ENCODE measurements around the gene AKAP13.

AKAP13 gene

DNA sequence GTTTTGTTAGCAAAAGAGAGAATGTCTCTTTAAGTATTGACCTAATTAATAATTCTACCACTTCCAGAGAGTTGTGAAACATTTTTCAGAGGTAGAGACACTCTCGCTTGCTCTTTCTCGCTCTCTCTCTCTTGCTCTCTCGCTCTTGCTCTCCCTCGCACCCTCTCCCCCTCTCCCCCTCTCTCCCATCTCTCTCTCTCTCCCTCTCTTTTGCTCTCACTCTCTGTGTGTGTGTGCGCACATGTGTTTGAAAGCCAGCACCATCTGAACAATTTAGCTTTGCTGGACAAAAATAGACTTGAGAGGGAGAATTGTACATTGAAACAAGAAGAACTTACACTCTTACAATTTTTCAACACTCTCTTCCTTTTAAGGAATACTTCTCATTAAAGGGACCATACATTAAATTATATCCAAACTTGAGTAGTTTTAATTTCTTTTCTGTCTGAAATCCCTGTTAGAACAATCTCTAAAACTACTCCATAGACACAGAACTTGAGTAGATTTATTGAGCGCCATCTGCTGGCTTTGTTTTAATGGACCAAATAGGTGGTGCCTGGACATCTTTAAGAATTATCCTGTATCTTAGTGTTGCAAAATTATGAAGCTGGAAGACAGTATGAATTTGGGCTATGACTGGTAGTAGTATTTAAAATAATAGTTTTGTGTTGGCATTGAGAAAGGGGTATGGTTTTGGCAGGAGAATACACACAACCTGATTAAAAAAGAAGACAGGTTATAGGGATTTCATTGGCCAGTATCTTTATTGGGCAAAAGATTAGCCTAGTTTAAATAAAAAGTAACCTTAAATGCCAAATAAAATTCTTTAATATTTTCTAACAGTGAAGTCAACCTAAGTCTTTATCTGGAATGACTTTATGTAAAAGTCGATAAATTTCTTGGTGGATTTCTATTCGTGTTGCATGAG, 124.6 kb downstream of the AKAP13 start:
- Histone ChIP-seq H3K4me2 (ENCODE audit: low read depth, low read length, poor library complexity, severe bottlenecking) (peak overlapping the region; percentile 40), H3K9me3 (ENCODE audit: insufficient read depth, low read length) (no peaks in the 10 kb centered on the region), H3K4me3 (ENCODE audit: insufficient read depth, low read length, poor library complexity, severe bottlenecking) (no peak overlapping the region), H2AFZ (ENCODE audit: low read depth, low read length, severe bottlenecking) (no peak overlapping the region), H3K36me3 (ENCODE audit: low read length) (no peaks in the 10 kb centered on the region), H3K9ac (ENCODE audit: low read length) (peak overlapping the region; percentile 26), H3K79me2 (ENCODE audit: insufficient read depth, low read length) (peaks cover 100% of the 10 kb centered on the region), H3F3A (ENCODE audit: insufficient read depth) (peaks cover 42% of the 10 kb centered on the region), H3K9me2 (replicated peaks; ENCODE audit: insufficient read depth, low read length) (no peaks in the 10 kb centered on the region), H4K20me1 (ENCODE audit: low read depth, low read length) (peaks cover 6% of the 10 kb centered on the region), H3K27me3 (ENCODE audit: low read length) (no peaks in the 10 kb centered on the region), H3K27ac (ENCODE audit: low read depth, low read length) (peak overlapping the region; percentile 77)
- TF ChIP-seq, protein P1, sequence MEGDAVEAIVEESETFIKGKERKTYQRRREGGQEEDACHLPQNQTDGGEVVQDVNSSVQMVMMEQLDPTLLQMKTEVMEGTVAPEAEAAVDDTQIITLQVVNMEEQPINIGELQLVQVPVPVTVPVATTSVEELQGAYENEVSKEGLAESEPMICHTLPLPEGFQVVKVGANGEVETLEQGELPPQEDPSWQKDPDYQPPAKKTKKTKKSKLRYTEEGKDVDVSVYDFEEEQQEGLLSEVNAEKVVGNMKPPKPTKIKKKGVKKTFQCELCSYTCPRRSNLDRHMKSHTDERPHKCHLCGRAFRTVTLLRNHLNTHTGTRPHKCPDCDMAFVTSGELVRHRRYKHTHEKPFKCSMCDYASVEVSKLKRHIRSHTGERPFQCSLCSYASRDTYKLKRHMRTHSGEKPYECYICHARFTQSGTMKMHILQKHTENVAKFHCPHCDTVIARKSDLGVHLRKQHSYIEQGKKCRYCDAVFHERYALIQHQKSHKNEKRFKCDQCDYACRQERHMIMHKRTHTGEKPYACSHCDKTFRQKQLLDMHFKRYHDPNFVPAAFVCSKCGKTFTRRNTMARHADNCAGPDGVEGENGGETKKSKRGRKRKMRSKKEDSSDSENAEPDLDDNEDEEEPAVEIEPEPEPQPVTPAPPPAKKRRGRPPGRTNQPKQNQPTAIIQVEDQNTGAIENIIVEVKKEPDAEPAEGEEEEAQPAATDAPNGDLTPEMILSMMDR (IDR thresholded peaks at IDR 0.05; ENCODE audit: insufficient read depth, low read length, poor library complexity, severe bottlenecking): peak; percentile 86
- TF ChIP-seq EZH2phosphoT487 (conservative IDR thresholded peaks at IDR 0.05; ENCODE audit: low read length): no peak

DNA sequence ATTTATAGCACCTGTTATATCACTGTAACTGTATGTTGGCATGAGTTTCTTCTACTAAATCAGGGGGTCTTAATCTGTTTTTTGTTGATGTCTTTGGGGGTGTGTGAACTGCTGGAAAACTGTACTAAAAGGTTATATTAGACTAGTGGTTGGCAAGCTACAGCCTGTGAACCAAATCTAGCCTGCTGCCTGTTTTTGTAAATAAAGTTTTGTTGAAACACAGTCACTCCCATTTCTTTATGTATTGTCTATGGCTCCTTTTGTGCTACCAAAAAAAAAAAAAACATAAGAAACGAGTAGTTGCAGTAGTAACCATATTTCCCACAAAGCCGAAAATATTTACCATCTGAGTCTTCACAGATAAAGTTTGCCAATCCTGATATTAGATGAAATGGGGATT, 126.7 kb downstream of the AKAP13 start:
- no peak overlapping the region for H2AFZ ChIP-seq (ENCODE audit: low read depth, low read length, severe bottlenecking)
- no peaks in the 10 kb centered on the region for H3K9me3 ChIP-seq (ENCODE audit: insufficient read depth, low read length)
- H3K27me3 ChIP-seq (ENCODE audit: low read length): no peaks in the 10 kb centered on the region
- no peak overlapping the region for H3K4me3 ChIP-seq (ENCODE audit: insufficient read depth, low read length, poor library complexity, severe bottlenecking)
- H3K9ac ChIP-seq (ENCODE audit: low read length): no peak overlapping the region
- H3K79me2 ChIP-seq (ENCODE audit: insufficient read depth, low read length): peaks cover 100% of the 10 kb centered on the region
- no peaks in the 10 kb centered on the region for H3K9me2 ChIP-seq (replicated peaks; ENCODE audit: insufficient read depth, low read length)
- peaks cover 23% of the 10 kb centered on the region for H4K20me1 ChIP-seq (ENCODE audit: low read depth, low read length)
- peaks cover 33% of the 10 kb centered on the region for H3F3A ChIP-seq (ENCODE audit: insufficient read depth)
- TF ChIP-seq, protein P1 (IDR thresholded peaks at IDR 0.05; ENCODE audit: insufficient read depth, low read length, poor library complexity, severe bottlenecking): no peak
- TF ChIP-seq EZH2phosphoT487 (conservative IDR thresholded peaks at IDR 0.05; ENCODE audit: low read length): no peak
- no peaks in the 10 kb centered on the region for H3K36me3 ChIP-seq (ENCODE audit: low read length)
- no peak overlapping the region for H3K27ac ChIP-seq (ENCODE audit: low read depth, low read length)
- no peak overlapping the region for H3K4me2 ChIP-seq (ENCODE audit: low read depth, low read length, poor library complexity, severe bottlenecking)

DNA sequence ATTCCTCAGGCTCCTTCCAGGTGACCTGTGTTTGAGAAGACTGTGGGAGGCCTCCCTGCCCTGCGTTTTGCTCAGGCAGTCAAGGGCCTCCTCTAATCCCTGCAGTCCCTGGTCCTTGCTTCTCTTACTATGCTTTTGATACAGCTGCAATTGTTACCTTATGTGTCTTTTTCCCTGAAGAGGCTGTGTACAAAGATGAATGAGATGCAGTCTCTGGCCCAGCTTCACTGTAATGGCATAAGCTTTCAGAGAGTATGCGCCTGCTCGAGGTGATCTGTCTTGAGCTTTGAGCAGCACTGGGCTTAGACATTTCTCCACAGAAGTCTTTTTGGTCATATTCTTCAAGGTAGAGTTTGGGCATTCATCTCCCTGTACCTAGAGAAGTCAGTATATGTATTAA, 129.6 kb downstream of the AKAP13 start:
- Histone ChIP-seq H3K27ac (ENCODE audit: low read depth, low read length) (no peak overlapping the region), H3K27me3 (ENCODE audit: low read length) (no peaks in the 10 kb centered on the region), H3K9me2 (replicated peaks; ENCODE audit: insufficient read depth, low read length) (no peaks in the 10 kb centered on the region), H3K9me3 (ENCODE audit: insufficient read depth, low read length) (no peaks in the 10 kb centered on the region), H3K4me3 (ENCODE audit: insufficient read depth, low read length, poor library complexity, severe bottlenecking) (no peak overlapping the region), H3K4me2 (ENCODE audit: low read depth, low read length, poor library complexity, severe bottlenecking) (no peak overlapping the region), H3K79me2 (ENCODE audit: insufficient read depth, low read length) (peaks cover 87% of the 10 kb centered on the region), H3F3A (ENCODE audit: insufficient read depth) (peaks cover 8% of the 10 kb centered on the region), H4K20me1 (ENCODE audit: low read depth, low read length) (peaks cover 23% of the 10 kb centered on the region), H3K36me3 (ENCODE audit: low read length) (no peaks in the 10 kb centered on the region), H3K9ac (ENCODE audit: low read length) (no peak overlapping the region), H2AFZ (ENCODE audit: low read depth, low read length, severe bottlenecking) (no peak overlapping the region)
- TF ChIP-seq, protein P1 (IDR thresholded peaks at IDR 0.05; ENCODE audit: insufficient read depth, low read length, poor library complexity, severe bottlenecking): no peak
- no peak for TF ChIP-seq EZH2phosphoT487 (conservative IDR thresholded peaks at IDR 0.05; ENCODE audit: low read length)

All from SU-DHL-6 (cell line).